Nephron (organoid): ENCODE measurements around the gene FADS6.

ENCODE experiments used
- H3K27ac Mint-ChIP-seq, 3 experiments: 2 replicates each; pipeline ENCODE4 v1.8.0; 2020; ENCODE audit warnings: mixed read lengths in 3 of 3, mild to moderate bottlenecking in 2 of 3, moderate library complexity in 1 of 3
- H3K27me3 Mint-ChIP-seq: 2 replicates; pipeline ENCODE4 v1.8.0; 2021; ENCODE audit warnings: low read depth, mild to moderate bottlenecking, moderate library complexity, mixed read lengths
- H3K36me3 Mint-ChIP-seq: 2 replicates; pipeline ENCODE4 v1.8.0; 2020; ENCODE audit warnings: low read depth, mixed read lengths
- H3K4me1 Mint-ChIP-seq: 2 replicates; pipeline ENCODE4 v1.8.0; 2020; ENCODE audit warnings: mixed read lengths
- H3K4me3 Mint-ChIP-seq, 3 experiments: 2 replicates each; pipeline ENCODE4 v1.8.0; 2020; ENCODE audit warnings: mild to moderate bottlenecking in 3 of 3, mixed read lengths in 3 of 3, moderate library complexity in 2 of 3
- H3K9me3 Mint-ChIP-seq: 2 replicates; pipeline ENCODE4 v1.8.0; 2020; ENCODE audit warnings: mixed read lengths
- CTCF ChIP-seq, 3 experiments: fragments of 200-600 bp; sonication (generic); IDR thresholded peaks; one replicate each; pipeline ENCODE4 v1.5.0; 2021; ENCODE audit warnings: antibody characterized with exemption in 3 of 3; ENCODE audit not compliant: unreplicated experiment in 3 of 3

The FADS6 gene

DNA sequence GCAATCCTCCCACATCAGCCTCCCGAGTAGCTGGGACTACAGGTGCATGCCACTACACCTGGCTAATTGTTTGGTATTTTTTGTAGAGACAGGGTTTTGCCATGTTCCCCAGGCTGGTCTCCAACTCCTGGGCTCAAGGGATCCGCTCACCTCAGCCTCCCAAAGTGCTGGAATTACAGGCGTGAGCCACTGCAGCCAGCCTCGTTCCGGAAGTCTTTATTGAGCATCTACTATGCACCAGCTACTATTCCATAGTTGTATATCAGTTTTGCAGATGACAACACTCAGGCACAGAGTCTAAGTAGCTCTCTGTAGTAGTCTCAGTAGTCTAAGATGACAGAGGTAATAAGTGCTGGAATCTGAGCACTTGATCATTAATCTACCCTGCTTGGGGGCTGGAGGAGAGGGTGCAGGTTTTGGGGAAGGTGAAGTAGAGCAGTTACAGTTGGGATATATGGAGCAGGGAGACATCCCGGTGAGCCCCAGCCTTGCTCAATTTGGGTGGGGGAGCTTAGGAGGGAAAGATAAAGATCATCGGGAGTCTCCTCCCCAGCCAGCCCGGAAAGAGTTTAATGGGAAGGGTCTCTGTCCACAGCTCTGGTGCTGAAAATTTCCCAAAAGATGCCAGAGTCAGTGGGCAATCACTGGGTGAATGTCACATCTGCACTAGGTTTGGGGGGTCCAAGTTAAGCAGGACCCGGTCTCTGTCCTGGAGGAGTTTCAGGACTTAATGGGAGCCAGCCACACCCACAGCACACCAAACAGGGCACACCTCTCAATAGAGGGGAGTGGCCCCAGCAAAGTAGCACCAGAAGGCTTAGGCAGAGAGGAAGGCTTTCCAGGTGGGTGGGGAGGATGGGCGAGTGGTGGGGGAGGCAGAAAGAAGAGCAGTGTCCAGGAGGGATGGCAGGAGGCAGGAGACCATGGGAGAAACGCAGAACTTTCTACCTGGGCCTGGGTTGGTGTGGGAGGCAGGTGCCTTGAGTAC lies 43.9 kb upstream of the FADS6 start:
- no peaks in the 10 kb centered on the region for H3K36me3 Mint-ChIP-seq
- TF ChIP-seq CTCF (IDR thresholded peaks at IDR 0.05; ENCODE audit: unreplicated experiment in 3 of 3) = no peak
- no peaks in the 10 kb centered on the region for H3K9me3 Mint-ChIP-seq
- H3K27ac Mint-ChIP-seq = no peak overlapping the region
- H3K4me3 Mint-ChIP-seq = no peak overlapping the region
- no peaks in the 10 kb centered on the region for H3K4me1 Mint-ChIP-seq
- H3K27me3 Mint-ChIP-seq = peaks cover 95% of the 10 kb centered on the region

DNA sequence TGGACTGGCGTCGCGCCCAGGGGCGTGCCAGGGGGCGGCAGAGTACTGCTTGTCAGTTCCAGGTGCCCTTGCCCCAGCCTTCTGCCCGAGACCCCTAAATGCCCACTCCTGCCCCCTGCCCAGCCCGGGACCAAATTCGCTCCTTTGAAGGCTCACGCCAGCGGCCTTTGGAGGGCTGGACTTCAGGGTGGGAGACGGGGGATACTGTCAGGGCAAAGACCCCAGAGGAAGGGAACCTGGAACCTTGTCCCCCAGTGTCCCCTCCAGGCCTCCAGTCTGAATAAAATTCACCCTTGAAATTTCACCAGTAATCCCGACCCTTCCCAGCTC lies 43.0 kb upstream of the FADS6 start:
- H3K4me3 Mint-ChIP-seq = no peak overlapping the region
- no peak for TF ChIP-seq CTCF (IDR thresholded peaks at IDR 0.05; ENCODE audit: unreplicated experiment in 3 of 3)
- H3K4me1 Mint-ChIP-seq = no peaks in the 10 kb centered on the region

DNA sequence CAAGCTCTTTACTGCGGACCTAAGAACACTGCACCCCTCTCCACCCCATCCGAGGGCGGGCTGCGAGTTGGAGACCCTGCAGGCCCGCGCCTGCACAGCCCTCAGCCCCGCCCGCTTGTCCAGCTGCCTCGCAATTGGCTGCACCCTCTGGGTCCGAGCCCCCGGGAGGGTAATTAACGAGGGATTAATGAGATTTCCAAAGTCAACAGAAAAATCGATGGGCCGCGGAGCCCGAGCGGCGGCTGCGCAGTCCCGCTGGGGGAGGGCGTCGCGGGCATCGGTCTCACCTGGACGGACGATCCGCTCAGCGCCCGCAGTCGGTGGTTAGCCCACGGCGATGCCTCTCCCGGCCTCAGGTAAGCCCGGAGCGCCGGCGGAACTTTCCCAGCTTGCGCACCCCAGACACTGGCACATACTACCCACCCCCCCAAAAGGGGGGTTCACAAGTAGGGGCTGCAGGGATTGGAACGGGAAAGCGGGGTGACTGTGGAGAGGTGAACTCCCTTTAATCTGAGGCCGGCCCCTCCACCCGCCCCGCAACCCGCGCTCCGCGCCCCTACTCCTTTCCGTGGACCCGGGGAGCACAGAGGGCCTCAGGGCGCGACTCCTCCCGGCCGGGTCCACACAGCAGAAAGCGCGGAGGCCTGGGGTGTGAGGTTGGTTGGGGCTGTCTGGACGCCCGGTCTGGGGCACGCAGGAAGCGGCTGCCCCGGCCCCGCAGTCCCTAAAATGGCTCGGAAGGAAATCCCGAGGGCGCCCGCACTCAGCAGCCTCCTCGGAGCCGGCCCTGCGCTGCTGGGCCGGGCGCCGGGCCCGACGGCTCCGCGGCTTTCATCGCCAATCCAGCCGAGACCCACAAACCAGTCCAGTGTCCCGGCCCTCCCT lies 42.4 kb upstream of the FADS6 start, which contains the start of gene OTOP3:
Gene OTOP3, plus strand, starts transcription at position 314 of the 885 bp plus-strand sequence. Its CDS starts 24 bp downstream, at position 338.
- Mint-ChIP-seq H3K4me1 (no peaks in the 10 kb centered on the region), H3K4me3 (no peak within 1 kb of the TSS), H3K27ac (no peak within 1 kb of the TSS), H3K27me3 (peaks cover 97% of the 10 kb centered on the region), H3K36me3 (no peaks in the 10 kb centered on the region), H3K9me3 (no peaks in the 10 kb centered on the region)
- no peak for TF ChIP-seq CTCF (IDR thresholded peaks at IDR 0.05; ENCODE audit: unreplicated experiment in 3 of 3)

More for the DNA sequence above, 43.0 kb upstream of the FADS6 start:
- H3K36me3 Mint-ChIP-seq = no peaks in the 10 kb centered on the region
- no peak overlapping the region for H3K27ac Mint-ChIP-seq
- no peaks in the 10 kb centered on the region for H3K9me3 Mint-ChIP-seq
- peaks cover 95% of the 10 kb centered on the region for H3K27me3 Mint-ChIP-seq

- TF ChIP-seq CTCF (IDR thresholded peaks at IDR 0.05; ENCODE audit: unreplicated experiment in 3 of 3) = no peak
- H3K36me3 Mint-ChIP-seq = no peaks in the 10 kb centered on the region
- no peak overlapping the region for H3K4me3 Mint-ChIP-seq
- no peak overlapping the region for H3K27ac Mint-ChIP-seq
- peaks cover 97% of the 10 kb centered on the region for H3K27me3 Mint-ChIP-seq
- no peaks in the 10 kb centered on the region for H3K4me1 Mint-ChIP-seq
- no peaks in the 10 kb centered on the region for H3K9me3 Mint-ChIP-seq
Observed at GRCh38 chr17:74935048-74935447, 41.6 kb upstream of the FADS6 start.

GRCh38 chr17:74930535-74931036 lies 37.2 kb upstream of the FADS6 start:
- Mint-ChIP-seq H3K4me3 (no peak overlapping the region), H3K9me3 (no peaks in the 10 kb centered on the region), H3K36me3 (no peaks in the 10 kb centered on the region), H3K4me1 (no peaks in the 10 kb centered on the region), H3K27me3 (peaks cover 99% of the 10 kb centered on the region), H3K27ac (no peak overlapping the region)
- TF ChIP-seq CTCF (IDR thresholded peaks at IDR 0.05; ENCODE audit: unreplicated experiment in 3 of 3) = no peak
